Tibial nerve (tissue), 3 donors: ENCODE results near the gene ASTN2.

Source experiments
- CTCF ChIP-seq, 5 experiments: fragments of 200-600 bp in 3 of 5; fragments of 450-650 bp in 2 of 5; sonication (generic) in 3 of 5; IDR thresholded peaks; one replicate each; pipeline ENCODE4 v1.5.1; 2016 to 2019; ENCODE audit warnings: antibody characterized with exemption in 5 of 5, mild to moderate bottlenecking in 3 of 5, moderate library complexity in 2 of 5
- POLR2A ChIP-seq, 2 donors: fragments of 450-650 bp; IDR thresholded peaks; one replicate each; pipeline ENCODE4 v1.6.1; 2017; ENCODE audit warnings: antibody characterized with exemption in 2 of 2, mild to moderate bottlenecking in 2 of 2, moderate library complexity in 2 of 2

GRCh38 chr9:116524778-116525470 is 889.9 kb downstream of the ASTN2 start:
- no peak for TF ChIP-seq POLR2A (IDR thresholded peaks at IDR 0.05)
- TF ChIP-seq CTCF (IDR thresholded peaks at IDR 0.05) = no peak
